Esophagus squamous epithelium (tissue), 4 donors: ENCODE data around the gene DNAJB1.

Experiments
- POLR2A ChIP-seq, 4 donors: fragments of 450-650 bp; IDR thresholded peaks; one replicate each; pipeline ENCODE4 v1.6.1; 2017; ENCODE audit warnings: antibody characterized with exemption in 4 of 4, mild to moderate bottlenecking in 4 of 4, moderate library complexity in 3 of 4
- TF ChIP-seq, protein P1 (sequence below), 6 experiments: fragments of 450-650 bp in 4 of 6; fragments of 200-600 bp in 2 of 6; sonication (generic) in 2 of 6; IDR thresholded peaks; one replicate each; pipeline ENCODE4 v1.5.1; 2016 to 2019; ENCODE audit warnings: antibody characterized with exemption in 6 of 6, mild to moderate bottlenecking in 4 of 6, moderate library complexity in 4 of 6

DNA sequence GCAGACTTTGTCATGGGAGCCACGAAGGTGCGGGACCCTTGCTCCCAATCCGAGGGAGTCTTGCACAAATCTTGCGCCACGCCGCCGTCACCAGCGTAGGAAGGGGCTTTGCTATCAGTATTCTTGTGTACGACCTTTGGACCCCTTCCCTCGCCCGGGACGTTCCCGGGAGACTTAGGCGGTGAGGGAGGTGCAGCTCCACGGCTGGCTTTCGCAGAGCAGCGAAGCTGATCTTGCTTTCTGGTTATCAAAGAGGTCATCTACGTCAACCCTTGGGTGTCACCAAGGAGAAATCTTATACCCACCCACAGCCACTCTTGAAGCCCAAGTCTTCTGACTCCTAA lies 11.8 kb upstream of the DNAJB1 start:
- TF ChIP-seq, protein P1, sequence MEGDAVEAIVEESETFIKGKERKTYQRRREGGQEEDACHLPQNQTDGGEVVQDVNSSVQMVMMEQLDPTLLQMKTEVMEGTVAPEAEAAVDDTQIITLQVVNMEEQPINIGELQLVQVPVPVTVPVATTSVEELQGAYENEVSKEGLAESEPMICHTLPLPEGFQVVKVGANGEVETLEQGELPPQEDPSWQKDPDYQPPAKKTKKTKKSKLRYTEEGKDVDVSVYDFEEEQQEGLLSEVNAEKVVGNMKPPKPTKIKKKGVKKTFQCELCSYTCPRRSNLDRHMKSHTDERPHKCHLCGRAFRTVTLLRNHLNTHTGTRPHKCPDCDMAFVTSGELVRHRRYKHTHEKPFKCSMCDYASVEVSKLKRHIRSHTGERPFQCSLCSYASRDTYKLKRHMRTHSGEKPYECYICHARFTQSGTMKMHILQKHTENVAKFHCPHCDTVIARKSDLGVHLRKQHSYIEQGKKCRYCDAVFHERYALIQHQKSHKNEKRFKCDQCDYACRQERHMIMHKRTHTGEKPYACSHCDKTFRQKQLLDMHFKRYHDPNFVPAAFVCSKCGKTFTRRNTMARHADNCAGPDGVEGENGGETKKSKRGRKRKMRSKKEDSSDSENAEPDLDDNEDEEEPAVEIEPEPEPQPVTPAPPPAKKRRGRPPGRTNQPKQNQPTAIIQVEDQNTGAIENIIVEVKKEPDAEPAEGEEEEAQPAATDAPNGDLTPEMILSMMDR (IDR thresholded peaks at IDR 0.05), result no peak
- TF ChIP-seq POLR2A (IDR thresholded peaks at IDR 0.05), result no peak
